ENCODE measurements around the gene NAPG. TPM values are rescaled to one million over a fixed set of nuclear protein-coding genes. Genes with fewer than 3 reads are reported as not detected.
"Not testable (repeated sequence)": the region's sequence is repeated elsewhere in the genome, so short reads cannot be mapped to it uniquely, and the experiment has no call there.

The NAPG gene
- total RNA-seq, 1 donor from 2014 or later: 27.3 TPM

GRCh38 chr18:10544093-10544748 lies 18.4 kb downstream of the NAPG start:
- no peak overlapping the region for H3K4me3 Mint-ChIP-seq (ENCODE audit: low read depth)
- no peaks in the 10 kb centered on the region for H3K27me3 Mint-ChIP-seq
- H3K4me1 Mint-ChIP-seq (ENCODE audit: low read depth): peaks cover 7% of the 10 kb centered on the region
- peaks cover 34% of the 10 kb centered on the region for H3K36me3 Mint-ChIP-seq (ENCODE audit: insufficient read depth)
- no peak for DNase-seq (ENCODE audit: low spot score, unreplicated experiment)
- no peaks in the 10 kb centered on the region for H3K9me3 Mint-ChIP-seq (ENCODE audit: low read depth)
- H3K27ac Mint-ChIP-seq: peak overlapping the region; percentile 7
- TF ChIP-seq CTCF (IDR thresholded peaks at IDR 0.05; ENCODE audit: unreplicated experiment): peak; percentile 52

GRCh38 chr18:10546557-10547300 lies 20.9 kb downstream of the NAPG start:
- Mint-ChIP-seq H3K36me3 (ENCODE audit: insufficient read depth) (peaks cover 33% of the 10 kb centered on the region), H3K9me3 (ENCODE audit: low read depth) (no peaks in the 10 kb centered on the region), H3K4me1 (ENCODE audit: low read depth) (peaks cover 7% of the 10 kb centered on the region), H3K27me3 (no peaks in the 10 kb centered on the region), H3K4me3 (ENCODE audit: low read depth) (no peak overlapping the region), H3K27ac (no peak overlapping the region)
- no peak for TF ChIP-seq CTCF (IDR thresholded peaks at IDR 0.05; ENCODE audit: unreplicated experiment)
- DNase-seq (ENCODE audit: low spot score, unreplicated experiment): no peak

GRCh38 chr18:10552226-10552625 lies 26.4 kb downstream of the NAPG start:
- Mint-ChIP-seq H3K27ac (no peak overlapping the region), H3K4me1 (ENCODE audit: low read depth) (no peaks in the 10 kb centered on the region), H3K9me3 (ENCODE audit: low read depth) (no peaks in the 10 kb centered on the region), H3K4me3 (ENCODE audit: low read depth) (no peak overlapping the region), H3K27me3 (no peaks in the 10 kb centered on the region), H3K36me3 (ENCODE audit: insufficient read depth) (peaks cover 41% of the 10 kb centered on the region)
- no peak for DNase-seq (ENCODE audit: low spot score, unreplicated experiment)
- no peak for TF ChIP-seq CTCF (IDR thresholded peaks at IDR 0.05; ENCODE audit: unreplicated experiment)

GRCh38 chr18:10556251-10556650 lies 30.4 kb downstream of the NAPG start:
- not testable (repeated sequence) for DNase-seq (ENCODE audit: low spot score, unreplicated experiment); H3K27ac Mint-ChIP-seq; H3K4me1 Mint-ChIP-seq (ENCODE audit: low read depth); H3K4me3 Mint-ChIP-seq (ENCODE audit: low read depth); H3K9me3 Mint-ChIP-seq (ENCODE audit: low read depth); H3K27me3 Mint-ChIP-seq
- peaks cover 35% of the 10 kb centered on the region for H3K36me3 Mint-ChIP-seq (ENCODE audit: insufficient read depth)

GRCh38 chr18:10557085-10557677 lies 31.4 kb downstream of the NAPG start:
- H3K27ac Mint-ChIP-seq: no peak overlapping the region
- DNase-seq (ENCODE audit: low spot score, unreplicated experiment): no peak

More at GRCh38 chr18:10557085-10557677, 31.4 kb downstream of the NAPG start:
- Mint-ChIP-seq H3K4me1 (ENCODE audit: low read depth) (peaks cover 2% of the 10 kb centered on the region), H3K4me3 (ENCODE audit: low read depth) (no peak overlapping the region), H3K27me3 (no peaks in the 10 kb centered on the region), H3K9me3 (ENCODE audit: low read depth) (no peaks in the 10 kb centered on the region), H3K36me3 (ENCODE audit: insufficient read depth) (peaks cover 30% of the 10 kb centered on the region)
- no peak for TF ChIP-seq CTCF (IDR thresholded peaks at IDR 0.05; ENCODE audit: unreplicated experiment)
